GM10266 (cell line): Measurements from ENCODE around the gene FNDC3B.

Experiments used
- DNase-seq: peaks from one replicate; pipeline ENCODE4 v3.0.0; 2012; ENCODE audit errors: extremely low spot score
- CTCF ChIP-seq: IDR thresholded peaks from 2 replicates; pipeline ENCODE4 v1.5.1; 2012; ENCODE audit warnings: mild to moderate bottlenecking, low read depth; ENCODE audit not compliant: control insufficient read depth, insufficient read depth; ENCODE audit errors: missing control alignments

FNDC3B gene

GRCh38 chr3:172351895-172352466, 312.6 kb downstream of the FNDC3B start:
- DNase-seq, result no peak
- no peak for TF ChIP-seq CTCF

- no peak for DNase-seq
- TF ChIP-seq CTCF, result no peak
These were observed 313.4 kb downstream of the FNDC3B start for GRCh38 chr3:172352786-172353185.

GRCh38 chr3:172354931-172355499, 315.6 kb downstream of the FNDC3B start:
- no peak for TF ChIP-seq CTCF
- DNase-seq, result no peak

- no peak for DNase-seq
These were observed 316.5 kb downstream of the FNDC3B start for GRCh38 chr3:172355836-172356235.

GRCh38 chr3:172356427-172356826, 317.0 kb downstream of the FNDC3B start:
- TF ChIP-seq CTCF, result no peak
- no peak for DNase-seq

More at GRCh38 chr3:172355836-172356235, 316.5 kb downstream of the FNDC3B start:
- no peak for TF ChIP-seq CTCF

- no peak for TF ChIP-seq CTCF
- no peak for DNase-seq
These were observed 318.7 kb downstream of the FNDC3B start for GRCh38 chr3:172357850-172358754.

- DNase-seq, result no peak
- no peak for TF ChIP-seq CTCF
These were observed 319.9 kb downstream of the FNDC3B start for GRCh38 chr3:172359231-172359630.
